Stimulated activated CD8-positive, alpha-beta memory T cell treated with anti-CD3 and anti-CD28 coated beads, Interleukin-7, amount 100 ng/mL, for 48 hours (primary cell): ENCODE results near the gene RECQL5.
"Not testable (repeated sequence)": the region's sequence is repeated elsewhere in the genome, so short reads cannot be mapped to it uniquely, and the experiment has no call there.

Source experiments
- DNase-seq, 2 donors: peaks; one replicate each; pipeline ENCODE4 v3.0.0-alpha.2; 2020; ENCODE audit warnings: low read depth in 1 of 2; ENCODE audit errors: extremely low read depth in 1 of 2

The RECQL5 gene

GRCh38 chr17:75649687-75650086 is 17.3 kb downstream of the RECQL5 start:
- DNase-seq, result no peak

GRCh38 chr17:75647921-75648320 is 19.0 kb downstream of the RECQL5 start:
- DNase-seq, result no peak

GRCh38 chr17:75647061-75647460 is 19.9 kb downstream of the RECQL5 start:
- no peak for DNase-seq

GRCh38 chr17:75646638-75646992 is 20.3 kb downstream of the RECQL5 start:
- no peak for DNase-seq

GRCh38 chr17:75645889-75646637 is 20.9 kb downstream of the RECQL5 start:
- DNase-seq, result no peak

GRCh38 chr17:75645501-75645888 is 21.5 kb downstream of the RECQL5 start:
- DNase-seq, result no peak

- DNase-seq, result no peak
These were observed 23.3 kb downstream of the RECQL5 start for GRCh38 chr17:75643643-75644017.

GRCh38 chr17:75642784-75643642 is 23.9 kb downstream of the RECQL5 start:
- DNase-seq, result no peak

GRCh38 chr17:75642182-75642783 is 24.7 kb downstream of the RECQL5 start:
- DNase-seq, result no peak

- no peak for DNase-seq
These were observed 25.6 kb downstream of the RECQL5 start for GRCh38 chr17:75641343-75641742.

GRCh38 chr17:75640556-75641119 is 26.3 kb downstream of the RECQL5 start:
- no peak for DNase-seq

- no peak for DNase-seq
These were observed 27.0 kb downstream of the RECQL5 start for GRCh38 chr17:75639771-75640555.

- no peak for DNase-seq
These were observed 27.6 kb downstream of the RECQL5 start for GRCh38 chr17:75639327-75639726.

GRCh38 chr17:75638893-75639292 is 28.1 kb downstream of the RECQL5 start:
- no peak for DNase-seq

- DNase-seq, result not testable (repeated sequence)
These were observed 28.9 kb downstream of the RECQL5 start for GRCh38 chr17:75638039-75638438.

- DNase-seq, result no peak
These were observed 29.4 kb downstream of the RECQL5 start for GRCh38 chr17:75637551-75637950.

GRCh38 chr17:75637143-75637538 is 29.8 kb downstream of the RECQL5 start:
- no peak for DNase-seq

GRCh38 chr17:75636381-75637142 is 30.4 kb downstream of the RECQL5 start:
- DNase-seq, result no peak

GRCh38 chr17:75635610-75636202 is 31.2 kb downstream of the RECQL5 start:
- DNase-seq, result no peak
